K562 (cell line): ENCODE measurements around the gene PSMA1. TPM values are rescaled to one million over a fixed set of nuclear protein-coding genes. Genes with fewer than 3 reads are reported as not detected.
A peak's percentile ranks its signal among the peaks of the same experiment; 100 is the strongest.

Experiments used
- ATAC-seq: fragments of 200-7000 bp; cut with Tn5 transposase; 3 replicates; pipeline ENCODE4 v1.9.1; 2020; ENCODE audit warnings: moderate library complexity
- BruUV-seq: library from RNA; stranded (reverse); fragments of 400-500 nt; replicated peaks from 2 replicates; lab custom pipeline; 2021; lab: Mats Ljungman, UMichigan
- CTCF ChIA-PET: fragments of 300-600 bp; formaldehyde crosslinking; extraction: SDS; loops from one replicate; lab custom pipeline; 2021; ENCODE audit warnings: low intra/inter-chr PET ratio; lab: Yijun Ruan, JAX
- POLR2A ChIA-PET: fragments of 300-600, 350-650 bp; sonication (Branson Sonifier 250); formaldehyde crosslinking; extraction: SDS; loops from one replicate; lab custom pipeline; 2021; ENCODE audit warnings: antibody characterized with exemption, inconsistent platforms; lab: Yijun Ruan, JAX
- DNase-seq, 4 experiments: peaks; one replicate each; pipeline versions ENCODE4 v3.0.0 to v3.0.0-alpha.2; 2011 to 2018; ENCODE audit warnings: low spot score in 3 of 4, mixed read lengths in 3 of 4; ENCODE audit errors: extremely low read depth in 1 of 4
- FAIRE-seq: peaks from 2 replicates; lab custom pipeline; 2011; peaks lifted over from hg19 to GRCh38; lab: Jason Lieb, UNC
- H2AFZ ChIP-seq: 2 replicates; pipeline ENCODE4 v1.6.0; 2011; ENCODE audit warnings: low read depth, low read length, control low read depth, inconsistent platforms
- H3K27ac ChIP-seq: fragments of 200-600 bp; 3 replicates; pipeline ENCODE4 v1.8.0; 2011; ENCODE audit warnings: low read depth, mild to moderate bottlenecking, control low read depth, inconsistent platforms, low read length, moderate library complexity, mixed read lengths; ENCODE audit errors: extremely low read depth
- H3K27me3 ChIP-seq, 2 experiments: fragments of 300-600 bp in 1 of 2; 2 replicates in 1 of 2; 3 replicates in 1 of 2; pipeline versions ENCODE4 v1.6.0 to v1.8.0; 2011; ENCODE audit warnings: inconsistent platforms in 2 of 2, low read length in 2 of 2, mild to moderate bottlenecking in 1 of 2, mixed read lengths in 1 of 2, moderate library complexity in 1 of 2; ENCODE audit not compliant: control insufficient read depth in 2 of 2, insufficient read depth in 2 of 2
- H3K36me3 ChIP-seq: fragments of 300-600 bp; 3 replicates; pipeline ENCODE4 v1.8.0; 2011; ENCODE audit warnings: mild to moderate bottlenecking, low read length, inconsistent platforms; ENCODE audit not compliant: control insufficient read depth, insufficient read depth
- H3K4me1 ChIP-seq, 2 experiments: fragments of 200-600 bp in 1 of 2; replicated peaks in 1 of 2; 2 replicates in 1 of 2; 3 replicates in 1 of 2; pipeline versions ENCODE4 v1.5.1 to v1.8.0; 2011; ENCODE audit warnings: inconsistent platforms in 2 of 2, low read length in 2 of 2, mild to moderate bottlenecking in 1 of 2, mixed read lengths in 1 of 2, moderate library complexity in 1 of 2; ENCODE audit not compliant: control insufficient read depth in 2 of 2, insufficient read depth in 2 of 2
- H3K4me2 ChIP-seq: 2 replicates; pipeline ENCODE4 v1.6.1; 2011; ENCODE audit warnings: low read length, control low read depth, inconsistent platforms, mixed read lengths; ENCODE audit not compliant: insufficient read depth
- H3K4me3 ChIP-seq: fragments of 200-600 bp; sonication (generic), shearing (Covaris generic); 2 replicates; pipeline ENCODE4 v1.5.1; 2016; ENCODE audit warnings: control low read depth, inconsistent platforms
- H3K79me2 ChIP-seq: fragments of 200-600 bp; 3 replicates; pipeline ENCODE4 v1.8.0; 2011; ENCODE audit warnings: low read length, inconsistent platforms; ENCODE audit not compliant: control insufficient read depth, insufficient read depth
- H3K9ac ChIP-seq, 2 experiments: 2 replicates each; pipeline versions ENCODE4 v1.6.0 to v1.6.1; 2011; ENCODE audit warnings: low read depth in 2 of 2, low read length in 2 of 2, control low read depth in 1 of 2, inconsistent platforms in 1 of 2, mild to moderate bottlenecking in 1 of 2, mixed read lengths in 1 of 2; ENCODE audit not compliant: insufficient read depth in 1 of 2
- H3K9me1 ChIP-seq: one replicate; pipeline ENCODE4 v1.6.0; 2011; ENCODE audit warnings: inconsistent platforms, mild to moderate bottlenecking, low read length, moderate library complexity; ENCODE audit not compliant: control insufficient read depth, insufficient read depth
- H3K9me3 ChIP-seq: replicated peaks from 2 replicates; pipeline ENCODE4 v1.5.1; 2011; ENCODE audit warnings: low read depth, low read length, inconsistent platforms; ENCODE audit not compliant: control insufficient read depth, insufficient read depth
- H4K20me1 ChIP-seq: replicated peaks from 2 replicates; pipeline ENCODE4 v1.6.1; 2011; ENCODE audit warnings: low read length, inconsistent platforms, mixed read lengths; ENCODE audit not compliant: control insufficient read depth, insufficient read depth
- ATF7 ChIP-seq: fragments of 450-650 bp; IDR thresholded peaks from 2 replicates; pipeline ENCODE4 v1.7.1; 2014; ENCODE audit warnings: mild to moderate bottlenecking, moderate library complexity
- CEBPG ChIP-seq, 3 experiments: fragments of 200-800 bp in 1 of 3; sonication (Bioruptor generic) in 1 of 3; sonication (generic) in 1 of 3; formaldehyde crosslinking in 1 of 3; IDR thresholded peaks in 2 of 3; conservative IDR thresholded peaks in 1 of 3; 2 replicates each; pipeline versions ENCODE4 v1.6.1 to v1.8.0; 2016 to 2022; ENCODE audit warnings: missing compliant biosample characterization in 2 of 3, missing genetic modification characterization in 2 of 3, mild to moderate bottlenecking in 1 of 3, missing genetic modification reagents in 1 of 3
- DDX20 ChIP-seq: fragments of 450-650 bp; IDR thresholded peaks from 2 replicates; pipeline ENCODE4 v1.6.1; 2016; ENCODE audit warnings: missing genetic modification characterization, low read depth, mild to moderate bottlenecking, missing compliant biosample characterization, moderate library complexity
- ETV6 ChIP-seq, 3 experiments: fragments of 150-350 bp in 1 of 3; sonication (generic) in 1 of 3; formaldehyde crosslinking in 1 of 3; IDR thresholded peaks; 2 replicates each; pipeline versions ENCODE4 v1.6.1 to v1.8.0; 2014 to 2022; ENCODE audit warnings: borderline replicate concordance in 2 of 3, low read depth in 2 of 3, antibody characterized with exemption in 1 of 3, low read length in 1 of 3, mild to moderate bottlenecking in 1 of 3, missing genetic modification reagents in 1 of 3
- HDAC6 ChIP-seq: IDR thresholded peaks from 2 replicates; pipeline ENCODE4 v1.6.1; 2012; ENCODE audit warnings: low read depth, mild to moderate bottlenecking, control low read depth, inconsistent platforms, low read length, moderate library complexity
- POLR2H ChIP-seq: IDR thresholded peaks from 2 replicates; pipeline ENCODE4 v1.6.1; 2016; ENCODE audit warnings: missing genetic modification characterization, low read depth, mild to moderate bottlenecking, control low read depth, missing compliant biosample characterization, moderate library complexity
- SMAD4 ChIP-seq: fragments of 250-450 bp; sonication (Bioruptor Pico); conservative IDR thresholded peaks from 2 replicates; pipeline ENCODE4 v1.8.0; 2021; ENCODE audit warnings: inconsistent platforms, mild to moderate bottlenecking, moderate library complexity
- SOX6 ChIP-seq: fragments of 450-650 bp; IDR thresholded peaks from 2 replicates; pipeline ENCODE4 v1.6.1; 2014; ENCODE audit warnings: mild to moderate bottlenecking
- ZNF354B ChIP-seq: fragments of 250-450 bp; sonication (Bioruptor Pico); IDR thresholded peaks from 2 replicates; pipeline ENCODE4 v1.4.0; 2020
- WGBS: fragments of 100-300 bp; shearing (Covaris generic); methylation state at CpG from one replicate; pipeline ENCODE4 v1.1.6; 2016; ENCODE audit warnings: low coverage, mixed read lengths; ENCODE audit not compliant: insufficient coverage; ENCODE audit errors: missing lambda C conversion rate; 5-methylcytosine and 5-hydroxymethylcytosine counted together
- in situ Hi-C: fragments of 300-500 bp; cut with MboI; formaldehyde crosslinking; loops from 4 replicates; pipeline ENCODE4 v1.15.0; 2018; ENCODE audit warnings: inconsistent platforms, mixed read lengths
- intact Hi-C: fragments of 100-400 bp; cut with micrococcal nuclease; formaldehyde crosslinking; loops from 2 replicates; pipeline ENCODE4 v1.14.2; 2022
- polyA plus RNA-seq, 8 experiments: library from polyadenylated mRNA; depleted of rRNA in 4 of 8; stranded (reverse) in 5 of 8; unstranded in 3 of 8; fragments of >200 nt; fragmentation: Nextera tagmentation in 2 of 8; fragmentation: Illumina TruSeq in 1 of 8; extraction: Ambion mirVana in 2 of 8; extraction: Trizol in 1 of 8; gene quantifications; 2 replicates each; pipeline versions ENCODE4 v1.2.1 to v1.2.3, GENCODE V29; 2011 to 2014; ENCODE audit warnings: inconsistent platforms in 1 of 8, missing spikeins in 1 of 8
- total RNA-seq, 7 experiments: library from RNA; depleted of rRNA in 6 of 7; stranded (reverse); fragments of >200 nt in 6 of 7; fragmentation: Illumina TruSeq in 2 of 7; extraction: Trizol in 2 of 7; gene quantifications; 2 replicates each; pipeline versions ENCODE4 v1.2.1 to v1.2.3, GENCODE V29; 2011 to 2021; ENCODE audit warnings: low replicate concordance in 1 of 7
- TF ChIP-seq, protein P1 (sequence below), 2 experiments: fragments of 450-650 bp in 1 of 2; sonication (generic) in 1 of 2; formaldehyde crosslinking in 1 of 2; IDR thresholded peaks in 1 of 2; conservative IDR thresholded peaks in 1 of 2; 2 replicates each; pipeline versions ENCODE4 v1.6.1 to v1.8.1; 2016 to 2023; ENCODE audit warnings: mild to moderate bottlenecking in 2 of 2, moderate library complexity in 2 of 2, inconsistent platforms in 1 of 2, missing genetic modification reagents in 1 of 2

The PSMA1 gene
- total and polyA plus RNA-seq, 9 of the 15 experiments (the other 6 are each of a cell fraction or from before 2014, with no cell fraction given): 283 to 1,007 (median 424) TPM

DNA sequence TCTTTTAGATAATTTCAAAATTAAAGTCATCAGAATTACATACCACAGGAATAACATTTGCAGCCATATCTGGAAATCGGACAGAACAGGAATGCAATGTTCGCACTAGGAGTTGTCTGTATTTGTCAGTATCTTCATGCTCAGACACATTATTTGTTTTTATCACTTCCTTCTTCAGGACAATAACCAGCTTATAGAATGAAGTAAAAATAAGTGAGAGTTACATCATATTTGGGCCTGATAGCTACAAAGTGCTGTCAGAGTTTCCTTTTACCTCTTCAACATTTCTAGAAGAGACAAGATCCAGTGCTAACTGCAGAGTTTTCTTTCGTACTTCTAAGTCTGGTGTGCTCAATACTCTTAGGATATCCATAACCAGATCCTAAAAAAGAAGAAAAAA is 39.5 kb downstream of the PSMA1 start:
- Histone ChIP-seq H3K4me1 (no peaks in the 10 kb centered on the region), H3K4me2 (no peak overlapping the region), H3K4me3 (no peak overlapping the region), H3K27ac (peak overlapping the region; percentile 26; the same call in 1 of the 3 replicates), H3K79me2 (no peaks in the 10 kb centered on the region), H2AFZ (no peak overlapping the region), H3K27me3 (no peaks in the 10 kb centered on the region), H3K9me1 (no peaks in the 10 kb centered on the region), H3K36me3 (peaks cover 93% of the 10 kb centered on the region), H3K9me3 (no peaks in the 10 kb centered on the region), H4K20me1 (no peaks in the 10 kb centered on the region), H3K9ac (no peak overlapping the region)
- ATAC-seq (peak; percentile 52), FAIRE-seq (no peak), DNase-seq (no peak)
- intact Hi-C loops (no loop called here), in situ Hi-C loops (no loop called here)
- 75% methylated on average over 3 of the region's 3 CpGs for WGBS
- BruUV-seq: no TSS peak
- ChIA-PET CTCF (no interaction called here), POLR2A (interaction anchor here (1.3 to 2.0 kb wide), 4 partner anchors 8 to 19 kb away, joined by 3 to 10 read pairs (median 4); partner anchors contain the start of gene COPB1)
- peak; percentile 27; the same call in 1 of the 2 replicates for TF ChIP-seq CEBPG (CRISPR knock-in tag; IDR thresholded peaks at IDR 0.05)
- TF ChIP-seq CEBPG (tag; conservative IDR thresholded peaks at IDR 0.05 in 1 of 2, IDR thresholded peaks at IDR 0.05 in 1 of 2): peak in 1 of 2 experiments; percentile 87; a peak in 2 of 4 replicates
- TF ChIP-seq POLR2H: 0 out of 2 replicates have a peak, but pooled peaks have one; percentile 49
- TF ChIP-seq ZNF354B (CRISPR knock-in tag): no peak
- TF ChIP-seq DDX20 (tag): 0 out of 2 replicates have a peak, but pooled peaks have one; percentile 9
- TF ChIP-seq, protein P1, sequence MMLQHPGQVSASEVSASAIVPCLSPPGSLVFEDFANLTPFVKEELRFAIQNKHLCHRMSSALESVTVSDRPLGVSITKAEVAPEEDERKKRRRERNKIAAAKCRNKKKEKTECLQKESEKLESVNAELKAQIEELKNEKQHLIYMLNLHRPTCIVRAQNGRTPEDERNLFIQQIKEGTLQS (IDR thresholded peaks at IDR 0.05): peak; percentile 35; the same call in 1 of the 2 replicates
- TF ChIP-seq, protein P1 (CRISPR knock-in tag; conservative IDR thresholded peaks at IDR 0.05): no peak
- peak; percentile 37; the same call in 1 of the 2 replicates for TF ChIP-seq SMAD4 (CRISPR knock-in tag)
- TF ChIP-seq HDAC6: no peak
- no peak for TF ChIP-seq ETV6 (IDR thresholded peaks at IDR 0.05; ENCODE audit: borderline replicate concordance in 1 of 2, low read depth in 2 of 2, low read length in 1 of 2)
- no peak for TF ChIP-seq ETV6 (CRISPR knock-in tag; IDR thresholded peaks at IDR 0.05; ENCODE audit: borderline replicate concordance)
- peak; percentile 20; the same call in 1 of the 2 replicates for TF ChIP-seq ATF7
- 0 out of 2 replicates have a peak, but pooled peaks have one; percentile 36 for TF ChIP-seq SOX6
